Keratinocyte (primary cell): Measurements from ENCODE around the gene CREG2. TPM values are rescaled to one million over a fixed set of nuclear protein-coding genes. Genes with fewer than 3 reads are reported as not detected.

Source experiments
- DNase-seq: peaks from one replicate; pipeline ENCODE4 v3.0.0-alpha.2; 2011; ENCODE audit warnings: low read depth, missing footprints, low spot score
- FAIRE-seq: peaks from 2 replicates; lab custom pipeline; 2011; peaks lifted over from hg19 to GRCh38; lab: Jason Lieb, UNC
- H2AFZ ChIP-seq: 2 replicates; pipeline ENCODE4 v1.6.0; 2012; ENCODE audit warnings: low read length, control low read depth, inconsistent platforms; ENCODE audit not compliant: control insufficient read depth
- H3K27ac ChIP-seq: 2 replicates; pipeline ENCODE4 v1.5.1; 2011; ENCODE audit warnings: low read length; ENCODE audit not compliant: control insufficient read depth, insufficient read depth
- H3K27me3 ChIP-seq: 3 replicates; pipeline ENCODE4 v1.6.0; 2011; ENCODE audit warnings: low read length; ENCODE audit not compliant: control insufficient read depth, insufficient read depth; ENCODE audit errors: extremely low read depth
- H3K36me3 ChIP-seq, 2 experiments: 2 replicates in 1 of 2; 3 replicates in 1 of 2; pipeline ENCODE4 v1.5.1; 2011; ENCODE audit warnings: low read length in 2 of 2, mild to moderate bottlenecking in 1 of 2; ENCODE audit not compliant: control insufficient read depth in 2 of 2, insufficient read depth in 2 of 2; ENCODE audit errors: extremely low read depth in 1 of 2
- H3K4me1 ChIP-seq: 3 replicates; pipeline ENCODE4 v1.5.1; 2011; ENCODE audit warnings: low read length; ENCODE audit not compliant: control insufficient read depth, insufficient read depth; ENCODE audit errors: extremely low read depth
- H3K4me2 ChIP-seq: 3 replicates; pipeline ENCODE4 v1.6.0; 2011; ENCODE audit warnings: low read depth, low read length; ENCODE audit not compliant: control insufficient read depth, insufficient read depth; ENCODE audit errors: extremely low read depth
- H3K4me3 ChIP-seq, 3 experiments: fragments of 200-600 bp in 1 of 3; sonication (generic) in 1 of 3; 2 replicates in 2 of 3; 3 replicates in 1 of 3; pipeline ENCODE4 v1.5.1; 2011 to 2016; ENCODE audit warnings: low read length in 3 of 3, mild to moderate bottlenecking in 3 of 3, control low read depth in 2 of 3, inconsistent platforms in 1 of 3, low read depth in 1 of 3, mixed read lengths in 1 of 3, mixed run types in 1 of 3, moderate library complexity in 1 of 3; ENCODE audit not compliant: control insufficient read depth in 2 of 3, insufficient read depth in 2 of 3; ENCODE audit errors: extremely low read depth in 1 of 3
- H3K79me2 ChIP-seq: 2 replicates; pipeline ENCODE4 v1.6.0; 2012; ENCODE audit warnings: low read length; ENCODE audit not compliant: control insufficient read depth, insufficient read depth
- H3K9ac ChIP-seq: 3 replicates; pipeline ENCODE4 v1.6.0; 2011; ENCODE audit warnings: low read length; ENCODE audit not compliant: control insufficient read depth, insufficient read depth; ENCODE audit errors: extremely low read depth
- H3K9me1 ChIP-seq: 3 replicates; pipeline ENCODE4 v1.6.0; 2011; ENCODE audit warnings: low read length; ENCODE audit not compliant: control insufficient read depth, insufficient read depth; ENCODE audit errors: extremely low read depth
- H3K9me3 ChIP-seq: 2 replicates; pipeline ENCODE4 v1.5.1; 2012; ENCODE audit warnings: low read depth, low read length; ENCODE audit not compliant: control insufficient read depth
- H4K20me1 ChIP-seq: 3 replicates; pipeline ENCODE4 v1.6.0; 2011; ENCODE audit warnings: low read length; ENCODE audit not compliant: control insufficient read depth, insufficient read depth; ENCODE audit errors: extremely low read depth
- CTCF ChIP-seq, 3 experiments: IDR thresholded peaks in 1 of 3; conservative IDR thresholded peaks in 1 of 3; optimal IDR thresholded peaks in 1 of 3; 2 replicates in 2 of 3; 3 replicates in 1 of 3; pipeline versions ENCODE3 to v1.5.1; 2011; ENCODE audit warnings: low read length in 3 of 3, mild to moderate bottlenecking in 3 of 3, moderate library complexity in 2 of 3, control low read depth in 1 of 3, inconsistent platforms in 1 of 3; ENCODE audit not compliant: insufficient read depth in 2 of 3; ENCODE audit errors: extremely low read depth in 1 of 3
- EZH2 ChIP-seq: IDR thresholded peaks from one replicate; pipeline ENCODE4 v1.6.1; 2012; ENCODE audit warnings: inconsistent platforms, mild to moderate bottlenecking, low read length, moderate library complexity
- dilution Hi-C: fragments of 300-500 bp; cut with MboI; formaldehyde crosslinking; loops from one replicate; pipeline ENCODE4 v1.7.0; 2020; ENCODE audit warnings: low sequenced_read_pairs; ENCODE audit not compliant: extremely low pct_ligation_motif_present
- polyA plus RNA-seq, 5 experiments: library from polyadenylated mRNA; depleted of rRNA in 3 of 5; stranded (reverse) in 3 of 5; stranded (forward) in 1 of 5; unstranded in 1 of 5; fragments of >200 nt; gene quantifications; 1 replicate in 1 of 5; 2 replicates in 3 of 5; 3 replicates in 1 of 5; pipeline versions ENCODE4 v1.2.1 to v1.2.3, GENCODE V29; 2011 to 2012; ENCODE audit warnings: missing spikeins in 2 of 5, low read depth in 1 of 5, low replicate concordance in 1 of 5

CREG2 gene
- polyA plus RNA-seq, 1 donor (not counting 4 experiments of a cell fraction or from before 2014, with no cell fraction given): 1.7 TPM

- no peaks in the 10 kb centered on the region for H3K27me3 ChIP-seq
- dilution Hi-C loops: no loop called here
- H3K4me3 ChIP-seq: peak overlapping the region; percentile 83 to 89 (median 84)
- no peaks in the 10 kb centered on the region for H3K9me3 ChIP-seq
- H3K9ac ChIP-seq: peak overlapping the region; percentile 89
- DNase-seq (no peak), FAIRE-seq (no peak)
- peaks cover 28% of the 10 kb centered on the region for H4K20me1 ChIP-seq
- peaks cover 38% of the 10 kb centered on the region for H3K4me1 ChIP-seq
- peak overlapping the region; percentile 98 for H3K4me2 ChIP-seq
- TF ChIP-seq EZH2: no peak
- TF ChIP-seq CTCF (optimal IDR thresholded peaks at IDR 0.05 in 1 of 3, IDR thresholded peaks at IDR 0.05 in 1 of 3, conservative IDR thresholded peaks at IDR 0.05 in 1 of 3; ENCODE audit: extremely low read depth in 1 of 3, insufficient read depth in 2 of 3, low read length in 3 of 3): no peak
- H3K79me2 ChIP-seq: peaks cover 55% of the 10 kb centered on the region
- H3K27ac ChIP-seq: peak overlapping the region; percentile 93
- H2AFZ ChIP-seq: peak overlapping the region; percentile 56
- peaks cover 3% of the 10 kb centered on the region for H3K9me1 ChIP-seq
- peaks cover 4 to 12% of the 10 kb centered on the region in 2 experiments for H3K36me3 ChIP-seq
These were observed 79.3 kb downstream of the CREG2 start for GRCh38 chr2:101307950-101308431.

GRCh38 chr2:101307503-101307902 is 79.8 kb downstream of the CREG2 start:
- peaks cover 60% of the 10 kb centered on the region for H3K79me2 ChIP-seq
- peaks cover 38% of the 10 kb centered on the region for H3K4me1 ChIP-seq
- peak overlapping the region; percentile 98 for H3K4me2 ChIP-seq
- no peak for TF ChIP-seq EZH2
- TF ChIP-seq CTCF (optimal IDR thresholded peaks at IDR 0.05 in 1 of 3, IDR thresholded peaks at IDR 0.05 in 1 of 3, conservative IDR thresholded peaks at IDR 0.05 in 1 of 3; ENCODE audit: extremely low read depth in 1 of 3, insufficient read depth in 2 of 3, low read length in 3 of 3): no peak
- DNase-seq (no peak), FAIRE-seq (no peak)
- peaks cover 3% of the 10 kb centered on the region for H3K9me1 ChIP-seq
- peak overlapping the region; percentile 93 for H3K27ac ChIP-seq
- H3K9me3 ChIP-seq: no peaks in the 10 kb centered on the region
- no peak overlapping the region for H2AFZ ChIP-seq
- H3K4me3 ChIP-seq: peak overlapping the region; percentile 83 to 89 (median 84)
- dilution Hi-C loops: no loop called here
- H3K36me3 ChIP-seq: peaks cover 4 to 12% of the 10 kb centered on the region in 2 experiments
- no peaks in the 10 kb centered on the region for H3K27me3 ChIP-seq
- peaks cover 28% of the 10 kb centered on the region for H4K20me1 ChIP-seq
- peak overlapping the region; percentile 89 for H3K9ac ChIP-seq
